Activated CD8-positive, alpha-beta memory T cell treated with anti-CD3 and anti-CD28 coated beads, Interleukin-2, amount 10 ng/mL, durations not matched to agents 7 days and 5 days (primary cell): Measurements from ENCODE around the gene NSUN4. TPM values are rescaled to one million over a fixed set of nuclear protein-coding genes. Genes with fewer than 3 reads are reported as not detected.

Experiments used
- ATAC-seq: fragments of 150-1000 bp; cut with Tn5 transposase; one replicate; pipeline ENCODE4 v1.10.0; 2021; ENCODE audit warnings: moderate library complexity
- CTCF ChIA-PET: fragments of 350-600 bp; sonication (Branson Sonifier 250); formaldehyde crosslinking; loops from one replicate; lab custom pipeline; 2021; ENCODE audit warnings: antibody characterized with exemption; lab: Charles Lee
- DNase-seq: peaks from one replicate; pipeline ENCODE4 v3.0.0-alpha.2; 2020
- H3K27ac Mint-ChIP-seq: one replicate; pipeline ENCODE4 v1.8.0; 2021; ENCODE audit warnings: mild to moderate bottlenecking, mixed read lengths
- H3K27me3 Mint-ChIP-seq: one replicate; pipeline ENCODE4 v1.8.0; 2021; ENCODE audit warnings: mixed read lengths
- H3K36me3 Mint-ChIP-seq: one replicate; pipeline ENCODE4 v1.8.0; 2021; ENCODE audit warnings: mild to moderate bottlenecking, mixed read lengths
- H3K4me1 Mint-ChIP-seq: one replicate; pipeline ENCODE4 v1.8.0; 2021; ENCODE audit warnings: mixed read lengths
- H3K4me3 Mint-ChIP-seq: one replicate; pipeline ENCODE4 v1.8.0; 2021; ENCODE audit warnings: mild to moderate bottlenecking, moderate library complexity, mixed read lengths
- H3K9me3 Mint-ChIP-seq: one replicate; pipeline ENCODE4 v1.8.0; 2022; ENCODE audit warnings: low read depth, mixed read lengths
- total RNA-seq, 2 experiments: library from RNA; stranded (reverse); gene quantifications; one replicate each; pipeline ENCODE4 v1.2.3, GENCODE V29; 2021

The NSUN4 gene
- 10 to 100 TPM; 20.6 to 26.7 TPM for total RNA-seq

GRCh38 chr1:46340404-46341221 is at the start of gene NSUN4:
Gene NSUN4, plus strand, starts transcription at chr1:46340807. Its CDS starts 20 bp downstream, at chr1:46340827.
- Mint-ChIP-seq H3K4me1 (peaks cover 36% of the 10 kb centered on the region), H3K4me3 (peak within 1 kb of the TSS; percentile 100), H3K36me3 (peaks cover 13% of the 10 kb centered on the region), H3K27ac (peak within 1 kb of the TSS; percentile 99), H3K27me3 (no peaks in the 10 kb centered on the region), H3K9me3 (no peaks in the 10 kb centered on the region)
- ATAC-seq (peak; percentile 91), DNase-seq (peak; percentile 92)
- CTCF ChIA-PET: interaction anchor here (0.7 to 3.0 kb wide), 14 partner anchors 8 to 698 kb away, joined by 3 to 26 read pairs (median 4); partner anchors contain the start of genes LRRC41 and UQCRH

GRCh38 chr1:46295306-46295705 is 45.3 kb upstream of the NSUN4 start:
- Mint-ChIP-seq H3K27ac (no peak overlapping the region), H3K4me1 (peaks cover 3% of the 10 kb centered on the region), H3K9me3 (no peaks in the 10 kb centered on the region), H3K4me3 (no peak overlapping the region), H3K27me3 (no peaks in the 10 kb centered on the region), H3K36me3 (peaks cover 33% of the 10 kb centered on the region)
- no peak for ATAC-seq
- CTCF ChIA-PET: interaction anchor here (1.0 kb wide), 1 partner anchor 39 kb away, joined by 3 read pairs; no protein-coding TSS in a partner anchor
- no peak for DNase-seq

DNA sequence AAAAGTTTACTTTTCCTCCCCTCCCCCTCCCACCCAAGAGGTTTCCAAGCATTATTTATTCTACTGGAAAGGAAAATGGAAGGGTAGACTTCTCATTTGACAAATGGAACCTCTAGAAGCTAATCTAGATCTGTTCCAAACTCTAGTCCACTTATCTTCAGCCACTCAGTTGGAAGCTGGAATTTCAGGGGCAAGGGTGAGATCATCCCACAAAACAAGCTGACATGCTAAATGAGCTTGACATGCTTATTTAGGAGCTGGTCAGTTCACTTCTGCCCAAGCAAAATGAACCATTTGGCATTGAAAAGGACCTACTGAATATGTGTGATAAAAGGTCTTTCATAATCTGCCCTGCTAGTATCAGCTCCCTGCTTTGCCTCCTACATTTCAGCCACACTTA is 42.2 kb upstream of the NSUN4 start:
- DNase-seq: no peak
- H3K9me3 Mint-ChIP-seq: no peaks in the 10 kb centered on the region
- ATAC-seq: no peak
- peaks cover 31% of the 10 kb centered on the region for H3K36me3 Mint-ChIP-seq
- no peak overlapping the region for H3K27ac Mint-ChIP-seq
- CTCF ChIA-PET: interaction anchor here (0.5 to 3.3 kb wide), 5 partner anchors 13 to 61 kb away, joined by 3 to 13 read pairs (median 5); partner anchors contain the start of gene NSUN4
- H3K27me3 Mint-ChIP-seq: no peaks in the 10 kb centered on the region
- peaks cover 17% of the 10 kb centered on the region for H3K4me1 Mint-ChIP-seq
- H3K4me3 Mint-ChIP-seq: no peak overlapping the region

GRCh38 chr1:46300673-46301405 is 39.8 kb upstream of the NSUN4 start:
- H3K36me3 Mint-ChIP-seq: peaks cover 28% of the 10 kb centered on the region
- no peaks in the 10 kb centered on the region for H3K27me3 Mint-ChIP-seq
- peak overlapping the region; percentile 98 for H3K27ac Mint-ChIP-seq
- no peaks in the 10 kb centered on the region for H3K9me3 Mint-ChIP-seq
- CTCF ChIA-PET: interaction anchor here (0.7 to 1.3 kb wide), 4 partner anchors 9 to 54 kb away, joined by 3 read pairs; no protein-coding TSS in a partner anchor
- DNase-seq: no peak
- H3K4me1 Mint-ChIP-seq: peaks cover 28% of the 10 kb centered on the region
- H3K4me3 Mint-ChIP-seq: peak overlapping the region; percentile 100
- no peak for ATAC-seq

DNA sequence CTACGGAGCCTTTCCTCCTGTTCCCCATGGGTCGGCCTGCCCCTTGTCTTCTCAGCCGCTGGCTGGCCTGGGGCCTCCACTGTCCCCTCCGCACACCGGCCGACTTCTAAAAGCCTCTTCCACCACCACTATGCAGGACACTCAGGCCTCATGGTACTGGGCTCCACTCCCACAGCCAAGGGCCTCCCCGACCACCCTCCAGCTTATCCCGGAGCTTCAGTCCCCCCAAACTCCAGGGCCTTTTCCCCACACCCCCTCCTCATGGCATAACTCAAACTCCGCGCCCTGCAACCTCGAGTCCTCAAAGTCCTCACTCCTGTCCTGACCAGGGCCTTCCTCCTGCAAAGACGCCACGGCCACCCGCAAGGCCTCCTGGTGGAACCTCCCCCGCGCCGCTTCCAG is 39.2 kb upstream of the NSUN4 start:
- CTCF ChIA-PET: interaction anchor here (1.1 to 1.3 kb wide), 2 partner anchors 39 to 54 kb away, joined by 3 read pairs; no protein-coding TSS in a partner anchor
- peak overlapping the region; percentile 100 for H3K4me3 Mint-ChIP-seq

GRCh38 chr1:46301808-46302640 is 38.6 kb upstream of the NSUN4 start:
- Mint-ChIP-seq H3K9me3 (no peaks in the 10 kb centered on the region), H3K27me3 (no peaks in the 10 kb centered on the region), H3K4me3 (peak overlapping the region; percentile 100), H3K4me1 (peaks cover 40% of the 10 kb centered on the region), H3K36me3 (peaks cover 20% of the 10 kb centered on the region), H3K27ac (peak overlapping the region; percentile 98)
- DNase-seq (peak; percentile 67), ATAC-seq (peak; percentile 48)
- CTCF ChIA-PET: interaction anchor here (1.1 to 2.6 kb wide), 3 partner anchors 38 to 55 kb away, joined by 3 to 26 read pairs (median 3); partner anchors contain the start of gene NSUN4

More for the DNA sequence above, 39.2 kb upstream of the NSUN4 start:
- no peak for DNase-seq
- Mint-ChIP-seq H3K27ac (peak overlapping the region; percentile 98), H3K36me3 (peaks cover 26% of the 10 kb centered on the region), H3K27me3 (no peaks in the 10 kb centered on the region), H3K9me3 (no peaks in the 10 kb centered on the region), H3K4me1 (peaks cover 34% of the 10 kb centered on the region)
- ATAC-seq: no peak

DNA sequence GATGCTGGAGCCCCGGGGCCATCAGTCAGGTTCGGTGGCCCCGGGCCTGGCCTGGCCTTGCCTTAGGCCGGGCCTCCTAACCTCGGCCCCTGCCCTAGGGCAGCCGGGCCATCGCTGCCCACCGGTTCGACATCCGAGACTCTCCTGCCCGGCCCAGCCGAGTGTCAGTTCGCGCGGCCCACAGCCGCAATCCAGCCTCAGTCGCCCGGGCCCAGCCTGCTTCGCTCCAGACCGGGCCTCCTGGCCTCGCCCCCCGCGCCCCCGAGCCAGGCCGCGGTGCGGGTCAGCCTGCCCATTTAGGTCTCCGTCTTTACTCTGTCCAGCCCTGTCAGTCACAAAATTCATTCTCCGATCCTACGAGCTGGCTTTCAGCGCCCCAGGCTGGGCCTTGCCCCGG is 38.0 kb upstream of the NSUN4 start:
- ATAC-seq (peak; percentile 24), DNase-seq (no peak)
- Mint-ChIP-seq H3K27me3 (no peaks in the 10 kb centered on the region), H3K9me3 (no peaks in the 10 kb centered on the region), H3K27ac (peak overlapping the region; percentile 98), H3K4me3 (peak overlapping the region; percentile 100), H3K4me1 (peaks cover 45% of the 10 kb centered on the region), H3K36me3 (peaks cover 16% of the 10 kb centered on the region)
- CTCF ChIA-PET: interaction anchor here (0.7 to 2.6 kb wide), 4 partner anchors 38 to 104 kb away, joined by 3 to 26 read pairs (median 8); partner anchors contain the start of gene NSUN4

DNA sequence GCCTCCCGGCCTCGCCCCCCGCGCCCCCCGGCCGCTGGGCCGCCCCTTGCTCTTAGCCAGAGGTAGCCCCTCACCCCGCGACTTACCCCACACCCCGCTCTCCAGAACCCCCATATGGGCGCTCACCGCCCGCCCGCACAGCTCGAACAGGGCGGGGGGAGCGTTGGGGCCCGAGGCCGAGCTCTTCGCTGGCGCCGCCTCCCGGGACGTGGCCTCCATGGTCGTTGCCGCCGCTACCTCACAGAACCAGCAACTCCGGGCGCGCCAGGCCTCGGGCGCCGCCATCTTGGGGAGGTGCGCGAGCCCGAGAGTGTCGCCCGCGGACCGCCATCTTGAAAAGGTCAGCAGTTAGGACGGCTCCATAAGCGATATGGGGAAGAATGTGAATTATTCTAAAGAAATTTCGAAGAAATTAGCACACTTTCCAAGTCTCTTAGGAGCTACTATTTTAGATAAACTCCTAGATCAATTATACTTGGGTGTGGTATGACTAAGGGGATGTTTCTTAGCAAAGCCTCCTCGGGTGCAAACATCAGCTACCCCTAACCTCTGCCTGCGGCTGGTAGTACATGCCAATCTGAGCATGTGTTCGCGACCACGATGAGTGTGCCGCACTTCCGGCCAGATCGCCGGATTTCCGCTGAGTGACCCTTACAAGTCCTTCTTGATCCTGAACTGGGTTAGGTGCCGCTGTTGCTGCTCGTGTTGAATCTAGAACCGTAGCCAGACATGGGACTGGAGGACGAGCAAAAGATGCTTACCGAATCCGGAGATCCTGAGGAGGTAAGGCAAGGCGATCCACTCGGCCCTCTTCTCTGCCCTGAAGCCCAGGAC is 37.4 kb upstream of the NSUN4 start, which contains the start of the genes LRRC41 and UQCRH:
Gene LRRC41, minus strand, starts transcription at position 579 of the 834 bp plus-strand sequence. Its CDS starts 294 bp downstream, at position 285.
Gene UQCRH, plus strand, starts transcription at position 661 of the 834 bp plus-strand sequence. Its CDS starts 69 bp downstream, at position 730.
- H3K4me3 Mint-ChIP-seq: peak within 1 kb of the TSS; percentile 100
- H3K27ac Mint-ChIP-seq: peak within 1 kb of the TSS; percentile 98
- H3K9me3 Mint-ChIP-seq: no peaks in the 10 kb centered on the region
- peaks cover 51% of the 10 kb centered on the region for H3K4me1 Mint-ChIP-seq
- CTCF ChIA-PET: interaction anchor here (0.6 to 2.6 kb wide), 6 partner anchors 38 to 104 kb away, joined by 3 to 26 read pairs (median 3); partner anchors contain the start of genes NSUN4 and RAD54L
- H3K36me3 Mint-ChIP-seq: peaks cover 11% of the 10 kb centered on the region
- DNase-seq (peak; percentile 95), ATAC-seq (peak; percentile 82)
- H3K27me3 Mint-ChIP-seq: no peaks in the 10 kb centered on the region

DNA sequence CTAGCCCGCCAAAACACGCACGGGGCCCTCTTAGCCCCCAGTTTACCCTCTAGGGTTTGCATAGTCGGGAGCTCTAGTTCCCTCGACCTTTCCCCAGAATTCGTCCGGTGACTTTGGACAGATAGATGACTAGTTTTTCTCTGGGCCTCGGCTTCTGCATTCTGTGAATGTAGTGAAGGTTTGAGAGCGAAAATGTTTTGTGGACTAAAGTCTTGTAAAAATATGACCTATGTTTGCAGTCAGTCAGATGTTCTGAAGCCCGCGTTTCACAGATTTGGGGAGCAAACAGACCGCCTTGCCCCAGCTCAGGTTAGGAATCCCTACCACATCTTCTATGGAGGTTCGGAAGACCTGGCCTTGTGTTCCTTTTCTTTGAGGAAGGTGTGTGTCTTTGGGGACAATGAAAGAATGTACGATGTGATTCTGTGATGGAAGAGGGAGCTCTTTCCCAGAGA is 36.7 kb upstream of the NSUN4 start:
- H3K27ac Mint-ChIP-seq: peak overlapping the region; percentile 98
- peaks cover 11% of the 10 kb centered on the region for H3K36me3 Mint-ChIP-seq
- DNase-seq (no peak), ATAC-seq (no peak)
- H3K9me3 Mint-ChIP-seq: no peaks in the 10 kb centered on the region
- peaks cover 53% of the 10 kb centered on the region for H3K4me1 Mint-ChIP-seq
- peak overlapping the region; percentile 100 for H3K4me3 Mint-ChIP-seq
- H3K27me3 Mint-ChIP-seq: no peaks in the 10 kb centered on the region
- CTCF ChIA-PET: interaction anchor here (0.6 to 2.6 kb wide), 5 partner anchors 37 to 59 kb away, joined by 3 to 26 read pairs (median 3); partner anchors contain the start of genes NSUN4 and RAD54L

GRCh38 chr1:46306159-46306530 is 34.5 kb upstream of the NSUN4 start:
- DNase-seq (no peak), ATAC-seq (no peak)
- H3K9me3 Mint-ChIP-seq: no peaks in the 10 kb centered on the region
- H3K27ac Mint-ChIP-seq: peak overlapping the region; percentile 18
- CTCF ChIA-PET: interaction anchor here (1.7 kb wide), 1 partner anchor 9 kb away, joined by 3 read pairs; no protein-coding TSS in a partner anchor
- H3K27me3 Mint-ChIP-seq: no peaks in the 10 kb centered on the region
- H3K36me3 Mint-ChIP-seq: peaks cover 24% of the 10 kb centered on the region
- H3K4me1 Mint-ChIP-seq: peaks cover 43% of the 10 kb centered on the region
- peak overlapping the region; percentile 28 for H3K4me3 Mint-ChIP-seq

DNA sequence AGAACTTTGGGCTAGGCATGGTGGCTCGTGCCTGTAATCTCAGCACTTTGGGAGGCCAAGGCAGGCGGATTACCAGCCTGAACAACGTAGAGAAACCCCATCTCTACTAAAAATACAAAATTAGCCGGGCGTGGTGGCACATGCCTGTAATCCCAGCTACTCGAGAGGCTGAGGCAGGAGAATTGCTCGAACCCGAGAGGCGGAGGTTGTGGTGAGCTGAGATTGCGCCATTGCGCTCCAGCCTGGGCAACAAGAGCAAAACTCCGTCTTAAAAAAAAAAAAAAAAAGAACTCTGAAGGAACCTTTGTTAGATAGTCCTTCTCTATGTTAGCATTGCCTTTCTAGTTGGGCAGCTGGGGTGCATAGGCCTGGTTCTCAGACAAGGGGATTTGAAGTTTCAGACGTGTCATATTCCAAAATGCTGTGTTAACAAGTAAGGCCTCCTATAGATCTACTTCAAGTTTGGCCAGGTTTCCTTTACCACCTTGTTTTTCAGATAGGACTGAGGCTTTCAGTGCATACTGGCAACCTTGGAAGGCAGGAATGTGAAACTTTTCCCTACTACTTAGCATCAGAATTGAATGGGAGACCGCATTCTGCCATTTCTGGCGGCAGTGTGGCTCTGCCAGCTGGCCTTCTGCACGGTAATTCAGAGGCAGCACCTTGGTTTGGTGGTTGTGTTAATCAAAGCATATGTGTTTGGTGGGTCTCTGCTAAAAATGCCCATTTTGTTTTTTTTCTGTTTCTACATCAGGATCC is 31.0 kb upstream of the NSUN4 start:
- Mint-ChIP-seq H3K27me3 (no peaks in the 10 kb centered on the region), H3K27ac (no peak overlapping the region), H3K4me3 (no peak overlapping the region), H3K36me3 (peaks cover 38% of the 10 kb centered on the region), H3K9me3 (no peaks in the 10 kb centered on the region), H3K4me1 (peaks cover 34% of the 10 kb centered on the region)
- CTCF ChIA-PET: interaction anchor here (1.4 to 3.0 kb wide), 2 partner anchors 32 to 39 kb away, joined by 4 to 12 read pairs; no protein-coding TSS in a partner anchor
- ATAC-seq (no peak), DNase-seq (no peak)
